ENCODE measurements around the gene IL12RB2.

DNA sequence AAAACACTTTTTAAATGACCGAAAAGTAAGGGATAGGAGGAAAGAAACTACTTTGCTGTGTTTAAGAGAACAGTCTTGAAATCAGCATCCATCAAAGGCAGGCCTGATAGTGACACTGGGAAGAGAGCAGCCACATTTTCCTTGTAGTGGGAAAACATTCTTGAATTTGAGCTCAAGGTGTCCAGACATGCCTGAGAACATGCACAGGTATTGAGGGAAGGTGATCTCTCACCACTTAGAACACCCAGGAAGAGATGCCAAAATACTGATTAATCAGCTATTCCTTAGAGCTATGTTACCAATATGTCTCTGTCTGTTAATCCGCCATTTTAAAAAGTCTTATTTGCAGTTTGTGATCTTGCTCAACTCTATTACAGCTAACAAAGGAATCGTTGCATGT, 25.9 kb downstream of the IL12RB2 start:
- TF ChIP-seq, protein P1, sequence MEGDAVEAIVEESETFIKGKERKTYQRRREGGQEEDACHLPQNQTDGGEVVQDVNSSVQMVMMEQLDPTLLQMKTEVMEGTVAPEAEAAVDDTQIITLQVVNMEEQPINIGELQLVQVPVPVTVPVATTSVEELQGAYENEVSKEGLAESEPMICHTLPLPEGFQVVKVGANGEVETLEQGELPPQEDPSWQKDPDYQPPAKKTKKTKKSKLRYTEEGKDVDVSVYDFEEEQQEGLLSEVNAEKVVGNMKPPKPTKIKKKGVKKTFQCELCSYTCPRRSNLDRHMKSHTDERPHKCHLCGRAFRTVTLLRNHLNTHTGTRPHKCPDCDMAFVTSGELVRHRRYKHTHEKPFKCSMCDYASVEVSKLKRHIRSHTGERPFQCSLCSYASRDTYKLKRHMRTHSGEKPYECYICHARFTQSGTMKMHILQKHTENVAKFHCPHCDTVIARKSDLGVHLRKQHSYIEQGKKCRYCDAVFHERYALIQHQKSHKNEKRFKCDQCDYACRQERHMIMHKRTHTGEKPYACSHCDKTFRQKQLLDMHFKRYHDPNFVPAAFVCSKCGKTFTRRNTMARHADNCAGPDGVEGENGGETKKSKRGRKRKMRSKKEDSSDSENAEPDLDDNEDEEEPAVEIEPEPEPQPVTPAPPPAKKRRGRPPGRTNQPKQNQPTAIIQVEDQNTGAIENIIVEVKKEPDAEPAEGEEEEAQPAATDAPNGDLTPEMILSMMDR (conservative IDR thresholded peaks at IDR 0.05; ENCODE audit: low read depth in 2 of 2), result no peak
- TF ChIP-seq POLR2AphosphoS5 (IDR thresholded peaks at IDR 0.05; ENCODE audit: low read depth) (no peak), EZH2phosphoT487 (IDR thresholded peaks at IDR 0.05; ENCODE audit: unreplicated experiment) (no peak), REST (IDR thresholded peaks at IDR 0.05; ENCODE audit: unreplicated experiment) (no peak), JUNB (IDR thresholded peaks at IDR 0.05; ENCODE audit: unreplicated experiment) (no peak), EZH2 (IDR thresholded peaks at IDR 0.05; ENCODE audit: low read depth, unreplicated experiment) (no peak), CREB1 (CRISPR knock-in tag; IDR thresholded peaks at IDR 0.05; ENCODE audit: low read depth) (no peak), ZNF114 (CRISPR knock-in tag; IDR thresholded peaks at IDR 0.05) (no peak), ZNF331 (CRISPR knock-in tag; IDR thresholded peaks at IDR 0.05; ENCODE audit: low read depth) (no peak), ZNF462 (CRISPR knock-in tag; IDR thresholded peaks at IDR 0.05) (no peak)
